GM19099 (cell line): Measurements from ENCODE around the gene PDSS2.

Experiments
- POLR2A ChIP-seq: IDR thresholded peaks from 3 replicates; pipeline ENCODE4 v1.6.1; 2011; ENCODE audit warnings: low read depth; ENCODE audit not compliant: insufficient read length; ENCODE audit errors: extremely low read depth

Gene PDSS2

GRCh38 chr6:107459283-107460082 lies at the start of gene PDSS2:
Gene PDSS2, minus strand, starts transcription at chr6:107459564. Its CDS starts 279 bp downstream, at chr6:107459285.
- peak; percentile 96 for TF ChIP-seq POLR2A

- TF ChIP-seq POLR2A = no peak
These were observed 46.8 kb upstream of the PDSS2 start for GRCh38 chr6:107506145-107506544.

GRCh38 chr6:107504270-107505026 lies 45.1 kb upstream of the PDSS2 start:
- TF ChIP-seq POLR2A = no peak

- no peak for TF ChIP-seq POLR2A
These were observed 37.7 kb upstream of the PDSS2 start for GRCh38 chr6:107496892-107497684.

GRCh38 chr6:107495971-107496370 lies 36.6 kb upstream of the PDSS2 start:
- no peak for TF ChIP-seq POLR2A

- TF ChIP-seq POLR2A = no peak
These were observed 35.9 kb upstream of the PDSS2 start for GRCh38 chr6:107495196-107495643.

- TF ChIP-seq POLR2A = no peak
These were observed 34.0 kb upstream of the PDSS2 start for GRCh38 chr6:107493158-107494057.

- TF ChIP-seq POLR2A = no peak
These were observed 32.6 kb upstream of the PDSS2 start for GRCh38 chr6:107491760-107492660.

- TF ChIP-seq POLR2A = no peak
These were observed 31.8 kb upstream of the PDSS2 start for GRCh38 chr6:107491138-107491609.

GRCh38 chr6:107490566-107491137 lies 31.3 kb upstream of the PDSS2 start:
- no peak for TF ChIP-seq POLR2A

GRCh38 chr6:107489636-107490565 lies 30.5 kb upstream of the PDSS2 start, which contains the start of gene SOBP:
Gene SOBP, plus strand, starts transcription at chr6:107490117. Its CDS starts 500 bp downstream, at chr6:107490617.
- TF ChIP-seq POLR2A = no peak

GRCh38 chr6:107488875-107489635 lies 29.7 kb upstream of the PDSS2 start:
- TF ChIP-seq POLR2A = no peak
